Stimulated activated CD4-positive, alpha-beta T cell treated with anti-CD3 and anti-CD28 coated beads, Interleukin-12 subunit alpha, Interleukin-12 subunit beta, amount 100 ng/mL, for 24 hours (primary cell): ENCODE results near the gene CLCN2.

ENCODE experiments used
- DNase-seq, 2 experiments: peaks; one replicate each; pipeline ENCODE4 v3.0.0-alpha.2; 2020; ENCODE audit warnings: low read depth in 2 of 2

The CLCN2 gene

GRCh38 chr3:184296616-184297015 is 64.8 kb downstream of the CLCN2 start:
- no peak for DNase-seq
